SIG-M5 treated with dmso at 0.1 percent for 504 hours (cell line): ENCODE measurements around the gene PARN.
"Not testable (repeated sequence)": the region's sequence is repeated elsewhere in the genome, so short reads cannot be mapped to it uniquely, and the experiment has no call there.

Experiments used
- DNase-seq: peaks from one replicate; lab custom pipeline; 2025; ENCODE audit not compliant: unreplicated experiment; lab: John Stamatoyannopoulos, UW

The PARN gene

GRCh38 chr16:14574698-14575415 lies 55.2 kb downstream of the PARN start:
- DNase-seq: not testable (repeated sequence)

- DNase-seq: no peak
Measured at GRCh38 chr16:14572535-14572934, 57.5 kb downstream of the PARN start.

- no peak for DNase-seq
Measured at GRCh38 chr16:14569213-14569612, 60.8 kb downstream of the PARN start.

GRCh38 chr16:14566599-14566998 lies 63.5 kb downstream of the PARN start:
- DNase-seq: no peak

- no peak for DNase-seq
Measured at GRCh38 chr16:14565688-14566025, 64.4 kb downstream of the PARN start.

GRCh38 chr16:14564861-14565687 lies 65.0 kb downstream of the PARN start:
- no peak for DNase-seq

- no peak for DNase-seq
Measured at GRCh38 chr16:14564323-14564722, 65.7 kb downstream of the PARN start.

GRCh38 chr16:14562691-14563491 lies 67.2 kb downstream of the PARN start:
- no peak for DNase-seq

GRCh38 chr16:14560523-14560922 lies 69.5 kb downstream of the PARN start:
- no peak for DNase-seq

GRCh38 chr16:14559809-14560241 lies 70.2 kb downstream of the PARN start:
- DNase-seq: peak; percentile 91

- DNase-seq: no peak
Measured at GRCh38 chr16:14553447-14553846, 76.6 kb downstream of the PARN start.

- no peak for DNase-seq
Measured at GRCh38 chr16:14549789-14550153, 80.3 kb downstream of the PARN start.

- DNase-seq: no peak
Measured at GRCh38 chr16:14548933-14549788, 80.9 kb downstream of the PARN start.

GRCh38 chr16:14545346-14545884 lies 84.6 kb downstream of the PARN start:
- no peak for DNase-seq

- DNase-seq: not testable (repeated sequence)
Measured at GRCh38 chr16:14544846-14545245, 85.2 kb downstream of the PARN start.

- no peak for DNase-seq
Measured at GRCh38 chr16:14539631-14540030, 90.4 kb downstream of the PARN start.

GRCh38 chr16:14539156-14539555 lies 90.9 kb downstream of the PARN start:
- DNase-seq: no peak

GRCh38 chr16:14538604-14539003 lies 91.5 kb downstream of the PARN start:
- no peak for DNase-seq

- DNase-seq: no peak
Measured at GRCh38 chr16:14531613-14532012, 98.4 kb downstream of the PARN start.

GRCh38 chr16:14531101-14531500 lies 99.0 kb downstream of the PARN start:
- DNase-seq: no peak
